Uterus (tissue), 2 donors: Measurements from ENCODE around the gene NUP50.

Source experiments
- POLR2A ChIP-seq, 2 donors: fragments of 450-650 bp; IDR thresholded peaks; one replicate each; pipeline ENCODE4 v1.6.1; 2016; ENCODE audit warnings: antibody characterized with exemption in 2 of 2, mild to moderate bottlenecking in 1 of 2, moderate library complexity in 1 of 2
- TF ChIP-seq, protein P1 (sequence below), 4 experiments: fragments of 200-600 bp in 2 of 4; fragments of 450-650 bp in 2 of 4; sonication (generic) in 2 of 4; IDR thresholded peaks; one replicate each; pipeline ENCODE4 v1.5.1; 2016 to 2019; ENCODE audit warnings: antibody characterized with exemption in 4 of 4, mild to moderate bottlenecking in 2 of 4, moderate library complexity in 1 of 4

DNA sequence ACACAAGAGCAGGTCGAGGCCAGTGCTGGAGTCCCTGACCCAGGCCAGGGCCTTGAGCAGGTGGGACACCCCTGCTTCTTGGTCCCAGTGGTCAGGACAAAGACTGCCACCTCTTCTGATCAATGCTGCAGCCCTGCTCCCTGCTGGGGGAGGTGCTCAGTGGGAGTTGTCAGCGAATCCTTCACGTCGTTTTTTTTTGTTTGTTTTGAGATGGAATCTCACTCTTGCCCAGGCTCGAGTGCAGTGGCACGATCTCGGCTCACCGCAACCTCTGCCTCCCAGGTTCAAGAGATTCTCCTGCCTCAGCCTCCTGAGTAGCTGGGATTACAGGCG is 34.7 kb downstream of the NUP50 start:
- no peak for TF ChIP-seq POLR2A (IDR thresholded peaks at IDR 0.05)
- TF ChIP-seq, protein P1, sequence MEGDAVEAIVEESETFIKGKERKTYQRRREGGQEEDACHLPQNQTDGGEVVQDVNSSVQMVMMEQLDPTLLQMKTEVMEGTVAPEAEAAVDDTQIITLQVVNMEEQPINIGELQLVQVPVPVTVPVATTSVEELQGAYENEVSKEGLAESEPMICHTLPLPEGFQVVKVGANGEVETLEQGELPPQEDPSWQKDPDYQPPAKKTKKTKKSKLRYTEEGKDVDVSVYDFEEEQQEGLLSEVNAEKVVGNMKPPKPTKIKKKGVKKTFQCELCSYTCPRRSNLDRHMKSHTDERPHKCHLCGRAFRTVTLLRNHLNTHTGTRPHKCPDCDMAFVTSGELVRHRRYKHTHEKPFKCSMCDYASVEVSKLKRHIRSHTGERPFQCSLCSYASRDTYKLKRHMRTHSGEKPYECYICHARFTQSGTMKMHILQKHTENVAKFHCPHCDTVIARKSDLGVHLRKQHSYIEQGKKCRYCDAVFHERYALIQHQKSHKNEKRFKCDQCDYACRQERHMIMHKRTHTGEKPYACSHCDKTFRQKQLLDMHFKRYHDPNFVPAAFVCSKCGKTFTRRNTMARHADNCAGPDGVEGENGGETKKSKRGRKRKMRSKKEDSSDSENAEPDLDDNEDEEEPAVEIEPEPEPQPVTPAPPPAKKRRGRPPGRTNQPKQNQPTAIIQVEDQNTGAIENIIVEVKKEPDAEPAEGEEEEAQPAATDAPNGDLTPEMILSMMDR (IDR thresholded peaks at IDR 0.05): no peak
